ENCODE results near the gene RAD23A.
"Not testable (repeated sequence)": the region's sequence is repeated elsewhere in the genome, so short reads cannot be mapped to it uniquely, and the experiment has no call there.

RAD23A gene

DNA sequence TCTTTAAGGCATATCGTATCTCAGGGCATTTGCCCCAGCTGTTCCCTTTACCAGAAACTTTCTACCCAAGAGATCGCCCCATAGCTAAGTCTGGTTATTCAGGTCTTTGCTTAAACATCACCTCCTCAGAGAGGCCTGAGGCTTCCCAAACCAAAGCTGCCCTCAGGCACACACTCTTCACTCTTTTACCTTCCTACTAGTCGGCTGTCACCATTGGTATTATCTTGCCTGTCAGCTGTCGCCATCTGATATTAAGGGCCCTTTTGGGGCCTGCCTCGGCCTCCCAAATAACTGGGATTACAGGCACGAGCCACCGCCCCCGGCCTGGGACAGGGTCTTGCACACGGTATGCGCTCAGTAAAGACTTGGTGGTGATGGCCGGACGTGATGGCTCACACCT lies 10.3 kb downstream of the RAD23A start:
- no peak for DNase-seq

DNA sequence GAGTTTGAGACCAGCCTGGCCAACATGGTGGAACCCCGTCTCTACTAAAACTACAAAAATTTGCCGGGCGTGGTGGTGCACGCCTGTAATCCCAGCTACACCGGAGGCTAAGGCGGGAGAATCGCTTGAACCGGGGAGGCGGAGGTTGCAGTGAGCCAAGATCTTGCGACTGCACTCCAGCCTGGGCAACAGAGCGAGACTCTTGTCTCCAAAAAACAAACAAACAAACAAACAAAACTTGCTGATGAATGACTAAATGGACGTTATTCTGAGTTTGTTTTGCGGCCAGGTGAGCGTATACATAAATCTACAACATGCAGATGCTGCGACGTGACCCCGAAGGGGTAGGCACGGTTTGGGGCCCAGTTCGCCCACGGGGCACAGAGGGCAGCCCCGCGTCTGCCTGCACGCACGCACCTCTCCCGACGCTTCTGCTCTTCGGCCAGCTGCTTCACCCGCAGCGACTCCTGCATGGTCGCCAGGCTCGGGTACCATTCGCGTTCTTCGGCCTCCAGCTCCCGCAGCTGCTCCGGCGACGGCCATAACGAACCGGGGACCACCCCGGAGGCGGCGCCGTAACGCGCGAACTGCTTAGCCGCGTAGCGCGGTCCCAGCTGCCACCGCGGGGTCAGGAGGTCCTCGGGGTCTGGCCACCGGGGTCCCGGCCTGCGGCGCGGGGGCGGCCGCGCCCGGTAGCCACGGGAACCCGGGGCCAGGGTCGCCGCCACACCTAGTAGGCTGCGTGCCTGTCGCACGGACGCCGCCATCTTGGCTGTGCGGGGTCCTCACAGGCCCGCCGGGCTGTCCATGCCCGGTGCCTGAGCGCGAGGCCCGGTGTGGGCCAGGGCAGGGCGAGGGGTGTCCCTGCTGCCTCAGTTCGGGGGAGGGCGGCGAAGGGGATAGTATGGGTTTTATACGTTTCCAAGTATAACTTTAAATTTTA lies 11.1 kb downstream of the RAD23A start, which contains the start of gene GADD45GIP1:
GADD45GIP1 (minus strand) TSS at position 778 of the 943 bp plus-strand sequence; CDS start at position 767, 11 bp downstream.
- DNase-seq: peak; percentile 77

DNA sequence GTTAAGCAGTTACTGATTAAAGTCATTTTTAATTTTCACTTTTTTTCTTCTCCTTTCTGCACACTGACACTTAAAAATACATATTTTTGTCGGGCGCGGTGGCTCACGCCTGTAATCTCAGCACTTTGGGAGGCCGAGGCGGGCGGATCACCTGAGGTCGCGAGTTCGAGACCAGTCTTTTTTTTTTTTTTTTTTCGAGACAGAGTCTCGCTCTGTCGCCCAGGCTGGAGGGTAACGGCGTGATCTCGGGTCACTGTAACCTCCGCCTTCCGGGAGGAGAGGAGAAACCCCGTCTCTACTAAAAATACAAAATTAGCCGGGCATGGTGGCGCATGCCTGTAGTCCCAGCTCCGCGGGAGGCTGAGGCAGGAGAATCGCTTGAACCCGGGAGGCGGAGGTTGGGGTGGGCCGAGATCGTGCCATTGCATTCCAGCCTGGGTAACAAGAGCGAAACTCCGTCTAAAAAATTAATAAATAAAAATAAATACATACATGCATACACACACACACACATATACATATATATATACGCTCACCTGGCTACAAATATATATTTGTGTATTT lies 11.8 kb downstream of the RAD23A start:
- not testable (repeated sequence) for DNase-seq

DNA sequence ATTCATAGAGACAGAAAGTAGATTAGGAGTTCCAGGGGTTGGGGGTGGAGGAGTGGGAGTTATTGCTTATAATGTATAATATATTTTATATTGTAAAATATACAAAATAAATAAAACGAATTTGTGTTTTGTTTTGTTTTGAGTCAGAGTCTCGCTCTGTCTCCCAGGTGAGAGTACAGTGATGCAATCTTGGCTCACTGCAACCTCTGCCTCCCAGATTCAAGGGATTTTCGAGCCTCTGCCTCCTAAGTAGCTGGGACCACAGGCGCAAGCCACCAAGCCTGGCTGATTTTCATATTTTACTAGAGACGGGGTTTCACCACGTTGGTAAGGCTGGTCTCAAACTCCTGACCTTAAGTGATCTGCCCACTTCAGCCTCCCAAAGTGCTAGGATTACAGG lies 13.8 kb downstream of the RAD23A start:
- no peak for DNase-seq

DNA sequence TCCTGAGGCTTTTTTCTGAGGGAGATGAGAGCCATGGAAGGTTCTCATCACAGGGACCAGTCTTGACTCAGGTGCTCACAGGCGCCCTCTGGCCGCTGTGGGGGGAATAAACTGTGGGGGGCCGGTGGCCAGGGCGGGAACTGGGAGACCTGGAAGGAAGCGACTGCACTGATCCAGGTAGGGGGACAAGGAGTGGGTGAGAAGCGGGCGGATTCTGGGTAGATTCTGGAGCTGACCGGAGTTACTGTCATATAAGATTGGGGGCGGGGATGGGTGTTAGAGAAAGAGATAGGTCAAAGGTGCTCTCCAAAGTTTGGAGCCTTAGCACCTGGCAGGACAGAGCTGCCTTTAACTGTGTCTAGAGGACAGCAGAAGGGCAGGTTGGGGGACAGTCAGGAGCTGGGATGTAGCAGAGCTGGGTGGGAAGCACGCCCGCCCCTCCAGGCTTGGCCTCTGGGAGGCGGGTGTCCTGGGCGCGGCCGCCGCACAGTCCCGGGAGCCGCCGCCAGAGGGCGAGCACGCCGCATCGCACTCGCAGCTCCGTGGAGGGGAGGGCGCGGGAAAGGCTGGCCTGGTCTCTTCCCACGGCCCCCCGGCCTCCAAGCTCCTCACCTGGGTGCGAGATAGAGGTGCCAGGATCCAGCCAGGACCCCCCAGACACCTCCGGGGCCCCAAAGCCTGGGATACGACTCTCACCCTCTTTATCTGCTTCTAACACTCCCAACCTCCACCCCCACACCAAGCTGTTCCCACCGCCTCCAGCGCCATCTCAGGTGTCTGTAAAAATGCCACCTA lies 19.6 kb downstream of the RAD23A start:
- peak; percentile 86 for DNase-seq

DNA sequence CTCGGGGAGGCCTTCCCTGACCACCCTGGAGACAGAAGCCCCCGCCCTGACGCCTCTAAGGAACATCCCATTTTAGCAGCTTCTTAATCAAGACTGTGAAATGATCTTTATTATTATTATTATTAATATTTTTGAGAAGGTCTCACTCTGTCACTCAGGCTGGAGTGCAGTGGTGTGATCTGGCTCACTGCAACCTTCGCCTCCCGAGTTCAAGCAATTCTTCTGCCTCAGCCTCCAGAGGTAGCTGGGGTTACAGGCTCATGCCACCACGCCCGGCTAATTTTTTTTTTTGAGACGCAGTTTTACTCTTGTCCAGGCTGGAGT lies 20.1 kb downstream of the RAD23A start:
- no peak for DNase-seq

DNA sequence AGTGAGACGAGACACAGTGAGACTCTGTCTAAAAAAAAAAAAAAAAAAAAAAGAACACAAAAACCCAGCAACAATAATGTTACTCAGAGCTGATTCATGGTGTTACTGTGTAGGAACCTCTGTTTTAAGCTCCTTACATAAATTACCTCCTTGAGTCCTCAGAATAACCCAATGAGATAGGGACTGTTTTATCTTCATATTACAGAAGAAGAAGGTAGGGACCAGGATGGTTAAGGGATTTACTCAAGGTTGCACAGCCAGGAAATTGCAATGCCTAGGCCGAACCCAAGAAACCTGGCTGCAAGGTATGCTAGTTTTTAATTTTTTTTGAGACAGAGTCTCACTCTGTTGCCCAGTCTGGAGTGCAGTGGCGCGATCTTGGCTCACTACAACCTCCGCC lies 22.2 kb downstream of the RAD23A start:
- DNase-seq: no peak

DNA sequence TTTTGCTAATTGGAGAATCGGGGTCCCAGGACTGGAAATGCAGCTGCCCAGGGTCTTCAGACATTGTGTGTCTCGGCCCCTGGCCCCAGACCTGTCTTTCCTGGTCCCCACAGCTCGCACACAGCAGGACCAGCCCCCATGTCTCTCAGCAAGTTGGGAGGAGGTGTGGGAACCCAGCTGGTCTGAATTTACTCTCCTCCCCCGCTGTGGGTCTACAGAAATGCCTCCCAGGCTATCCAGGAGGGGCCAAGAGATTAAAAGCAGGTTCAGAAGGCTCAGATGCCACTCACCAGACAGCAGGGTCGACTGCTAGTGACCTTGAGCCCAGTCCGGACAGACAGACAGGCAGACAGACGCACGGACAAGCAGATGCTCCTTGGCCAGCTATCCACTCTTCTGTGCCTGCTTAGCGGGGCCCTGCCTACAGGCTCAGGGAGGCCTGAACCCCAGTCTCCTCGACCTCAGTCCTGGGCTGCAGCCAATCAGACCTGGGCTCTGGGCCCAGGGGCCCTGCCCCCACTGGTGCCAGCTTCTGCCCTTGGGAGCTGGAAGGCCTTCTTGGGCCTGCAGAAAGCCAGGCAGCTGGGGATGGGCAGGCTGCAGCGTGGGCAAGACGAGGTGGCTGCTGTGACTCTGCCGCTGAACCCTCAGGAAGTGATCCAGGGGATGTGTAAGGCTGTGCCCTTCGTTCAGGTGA lies 23.8 kb downstream of the RAD23A start, which contains the start of gene DAND5:
DAND5 (plus strand) TSS at position 285 of the 697 bp plus-strand sequence; CDS start at position 370, 85 bp downstream.
- peak; percentile 36 for DNase-seq

DNA sequence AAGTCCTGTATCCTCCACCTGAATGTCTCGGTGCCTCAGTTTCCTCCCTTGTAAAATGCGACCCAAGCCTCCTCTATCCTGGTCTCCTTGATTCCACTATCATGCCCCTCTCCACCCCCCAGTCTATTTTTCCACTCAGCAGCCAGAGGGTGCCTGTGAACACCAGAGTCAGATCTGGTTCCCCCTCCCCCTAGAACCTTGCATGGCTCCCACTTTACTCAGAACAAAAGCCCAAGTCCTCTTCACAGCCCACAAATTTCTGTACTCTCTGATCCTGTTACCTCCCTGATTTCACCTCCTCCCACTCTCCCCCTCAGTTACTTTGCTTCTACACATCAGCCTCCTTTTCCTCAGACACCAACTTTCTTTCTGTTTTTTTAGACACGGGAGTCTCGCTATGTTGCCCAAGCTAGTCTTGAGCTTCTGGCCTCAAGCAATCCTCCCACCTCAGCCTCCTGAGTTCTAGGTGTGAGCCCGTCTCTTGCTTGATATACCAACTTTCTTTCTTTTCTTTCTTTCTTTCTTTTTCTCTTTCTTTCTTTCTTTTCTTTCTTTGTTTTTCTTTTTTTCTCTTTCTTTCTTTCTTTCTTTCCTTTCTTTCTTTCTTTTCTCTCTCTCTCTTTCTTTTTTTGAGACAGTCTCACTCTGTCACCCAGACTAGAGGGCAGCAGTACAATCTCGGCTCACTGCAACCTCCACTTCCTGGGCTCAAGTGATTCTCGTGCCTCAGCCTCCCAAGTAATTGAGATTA lies 24.6 kb downstream of the RAD23A start:
- DNase-seq: no peak

DNA sequence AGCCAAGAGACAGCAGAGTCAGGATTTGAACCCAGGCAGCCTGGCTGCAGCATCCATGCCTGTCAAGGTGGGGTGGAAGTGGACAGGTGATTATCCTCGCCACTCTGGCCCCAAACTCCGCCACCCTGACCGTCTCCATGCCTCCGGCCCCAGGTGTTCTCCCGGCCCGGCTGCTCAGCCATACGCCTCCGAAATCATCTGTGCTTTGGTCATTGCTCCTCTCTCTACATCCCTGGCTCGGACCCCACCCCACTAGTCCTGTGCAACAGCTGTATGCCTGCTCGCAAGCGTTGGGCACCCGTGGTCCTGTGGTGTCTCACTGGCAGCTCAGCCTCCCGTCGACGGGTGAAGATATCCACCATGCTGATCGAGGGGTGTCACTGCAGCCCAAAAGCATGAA lies 27.6 kb downstream of the RAD23A start:
- no peak for DNase-seq

DNA sequence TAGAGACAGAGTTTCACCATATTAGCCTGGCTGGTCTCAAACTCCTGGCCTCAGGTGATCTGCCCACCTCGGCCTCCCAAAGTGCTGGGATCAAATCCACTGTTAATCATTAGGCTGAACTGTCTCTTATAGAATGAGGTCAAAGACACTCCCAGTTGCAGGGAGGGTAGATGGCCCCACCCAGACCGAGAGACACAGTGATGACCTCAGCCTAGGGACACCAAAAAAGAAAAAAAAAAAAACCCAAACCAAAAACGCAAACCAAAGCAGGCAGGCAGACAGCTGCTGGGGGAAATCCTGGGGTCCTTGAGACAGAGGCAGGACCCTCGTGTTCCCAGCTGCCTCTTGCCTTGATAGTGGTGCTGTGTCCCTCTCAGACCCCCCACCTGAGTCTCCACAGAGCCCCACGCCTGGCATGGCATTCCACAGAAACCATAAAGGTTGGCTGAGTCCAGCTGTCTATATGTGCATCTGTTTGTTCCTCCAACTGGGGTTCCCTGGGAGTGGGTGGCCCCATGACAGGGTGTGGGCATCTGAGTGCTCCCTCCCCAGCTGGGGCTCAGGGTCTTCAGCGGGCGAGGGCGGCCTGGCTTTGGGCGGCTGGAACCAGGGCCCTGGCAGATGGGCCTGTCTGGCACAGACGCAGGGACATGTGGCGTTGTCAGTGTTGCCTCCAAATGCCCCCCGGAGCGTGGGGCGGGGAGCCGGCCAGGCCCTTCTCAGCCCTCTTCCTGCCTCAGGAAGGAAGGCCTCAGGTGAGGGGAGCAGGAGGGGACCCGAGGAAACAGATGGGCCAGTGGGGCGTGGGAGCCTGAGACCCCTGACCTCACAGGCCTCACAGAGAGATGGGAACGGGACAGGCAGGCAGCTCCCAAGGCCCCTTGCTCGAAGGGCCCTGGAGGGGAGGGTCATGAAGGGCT lies 28.9 kb downstream of the RAD23A start:
- DNase-seq: peak; percentile 84

DNA sequence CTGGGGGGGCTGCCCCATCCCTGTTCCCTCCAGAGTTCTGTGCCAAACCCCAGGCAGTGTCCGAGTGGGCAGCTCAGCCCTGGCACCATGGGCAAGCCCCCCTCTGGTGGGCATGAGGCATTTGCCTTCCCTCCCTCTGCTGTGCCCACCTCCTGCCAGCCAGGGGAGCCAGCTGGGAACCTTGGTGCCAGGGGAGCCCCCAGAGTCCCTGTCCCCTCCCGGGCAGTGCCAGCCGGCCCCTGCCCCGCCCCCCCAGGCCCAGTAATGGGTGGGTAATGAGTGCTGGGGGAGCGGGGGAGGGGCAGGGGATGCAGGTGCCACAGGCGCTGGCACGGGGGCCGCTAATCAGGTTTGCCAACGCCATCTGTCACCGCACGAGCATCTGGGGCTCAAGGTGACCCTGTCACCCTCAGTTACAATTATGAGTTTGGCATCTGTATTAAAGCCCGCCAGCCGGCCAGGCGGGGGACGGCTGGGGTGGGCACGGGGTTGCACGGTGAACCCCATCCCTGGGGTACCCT lies 29.6 kb downstream of the RAD23A start:
- DNase-seq: peak; percentile 90

DNA sequence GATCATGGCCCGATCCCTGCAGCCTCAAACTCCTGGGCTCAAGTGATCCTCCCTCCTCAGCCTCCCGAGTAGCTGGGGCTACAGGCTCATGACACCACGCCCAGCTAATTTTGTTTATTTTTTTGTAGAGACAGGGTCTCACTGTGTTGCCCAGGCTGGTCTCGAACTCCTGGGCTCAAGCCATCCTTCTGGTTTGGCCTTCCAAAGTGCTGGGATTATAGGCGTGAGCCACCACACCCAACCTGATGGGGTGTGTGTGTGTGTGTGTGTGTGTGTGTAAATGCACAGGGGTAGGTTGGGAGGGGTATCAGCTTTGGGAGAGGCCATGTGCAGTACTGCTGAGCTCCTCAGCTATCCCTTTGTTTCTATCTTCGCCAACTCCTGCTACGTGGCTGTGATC lies 30.4 kb downstream of the RAD23A start:
- DNase-seq: not testable (repeated sequence)

DNA sequence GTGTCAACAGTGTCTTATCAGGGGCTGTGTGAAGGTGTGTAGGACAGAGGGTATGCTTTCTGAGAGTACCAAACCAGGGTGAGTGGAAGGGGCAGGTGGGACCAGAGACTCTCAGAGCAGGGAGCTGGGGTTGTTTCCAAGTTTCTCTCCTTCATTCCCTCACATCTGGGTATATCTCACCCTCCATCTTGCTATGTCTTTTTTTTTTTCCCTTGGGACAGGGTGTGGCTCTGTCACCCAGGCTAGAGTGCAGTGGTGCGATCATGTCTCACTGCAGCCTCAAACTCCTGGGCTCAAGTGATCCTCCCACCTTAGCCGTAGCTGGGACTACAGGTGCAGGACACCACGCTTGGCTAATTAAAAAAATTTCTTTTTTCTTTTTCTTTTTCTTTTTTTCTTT lies 34.3 kb downstream of the RAD23A start:
- peak; percentile 13 for DNase-seq

DNA sequence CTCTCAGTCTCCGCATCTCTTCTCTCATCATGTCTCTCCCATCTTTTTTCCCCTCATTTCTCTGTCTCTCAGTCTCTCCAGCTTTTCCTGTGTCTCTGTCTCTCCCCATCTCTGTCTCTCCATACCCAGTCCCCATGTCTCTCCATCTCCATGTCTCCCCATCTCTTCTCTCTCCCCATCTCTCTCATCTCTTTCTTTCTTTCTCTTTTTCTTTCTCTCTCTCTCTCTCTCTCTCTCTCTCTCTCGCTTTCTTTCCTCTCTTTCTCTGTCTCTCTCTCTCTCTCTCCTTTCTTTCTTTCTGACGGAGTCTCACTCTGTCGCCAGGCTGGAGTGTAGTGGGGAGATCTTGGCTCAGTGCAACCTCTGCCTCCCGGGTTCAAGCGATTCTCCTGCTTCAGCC lies 37.0 kb downstream of the RAD23A start:
- no peak for DNase-seq

DNA sequence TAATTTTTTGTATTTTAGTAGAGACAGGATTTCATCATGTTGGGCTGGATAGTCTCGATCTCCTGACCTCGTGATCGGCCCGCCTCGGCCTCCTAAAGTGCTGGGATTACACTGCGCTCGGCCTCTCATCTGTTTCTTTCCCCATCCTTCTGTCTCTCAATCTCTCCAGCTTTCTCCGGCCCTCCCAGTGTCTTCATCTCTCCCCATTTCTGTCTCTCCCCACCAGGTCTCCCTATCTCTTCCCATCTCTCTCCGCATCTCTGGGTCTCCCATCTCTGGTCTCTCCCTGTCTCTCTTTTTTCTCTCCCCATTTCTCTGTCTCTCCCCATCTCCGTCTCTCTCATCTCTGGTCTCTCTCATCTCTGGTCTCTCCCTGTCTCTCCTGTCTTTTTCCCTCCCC lies 37.4 kb downstream of the RAD23A start:
- peak; percentile 42 for DNase-seq

DNA sequence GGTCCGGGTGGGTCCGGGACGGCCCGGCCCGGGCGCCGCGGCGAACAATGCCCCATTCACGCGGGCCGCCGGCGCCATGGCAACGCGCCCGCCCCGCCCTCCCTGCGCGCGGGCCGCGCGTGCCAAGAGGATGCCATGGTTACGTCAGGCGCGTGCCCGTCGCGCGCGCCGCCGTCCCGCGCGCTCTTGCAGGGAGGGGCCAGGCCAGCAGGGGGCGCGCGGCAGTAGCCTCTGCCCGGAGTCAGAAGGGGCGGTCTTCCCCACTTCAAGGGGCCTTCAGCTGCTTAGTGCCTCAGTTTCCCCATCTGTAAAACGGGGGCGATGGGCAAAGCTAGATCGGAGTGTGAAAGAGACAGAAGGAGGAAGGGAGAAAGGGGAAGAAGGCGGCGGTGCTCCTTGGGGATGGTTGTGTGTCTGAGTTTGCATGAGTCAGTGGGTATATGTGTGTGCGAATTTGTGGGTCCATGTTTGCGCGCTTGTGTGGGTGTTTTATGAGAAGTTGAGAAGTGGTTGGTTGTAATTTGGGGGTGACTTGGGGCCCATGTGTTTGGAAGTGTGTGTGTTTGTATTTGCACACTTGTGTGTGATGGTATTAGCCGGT lies 38.0 kb downstream of the RAD23A start:
- peak; percentile 75 for DNase-seq

DNA sequence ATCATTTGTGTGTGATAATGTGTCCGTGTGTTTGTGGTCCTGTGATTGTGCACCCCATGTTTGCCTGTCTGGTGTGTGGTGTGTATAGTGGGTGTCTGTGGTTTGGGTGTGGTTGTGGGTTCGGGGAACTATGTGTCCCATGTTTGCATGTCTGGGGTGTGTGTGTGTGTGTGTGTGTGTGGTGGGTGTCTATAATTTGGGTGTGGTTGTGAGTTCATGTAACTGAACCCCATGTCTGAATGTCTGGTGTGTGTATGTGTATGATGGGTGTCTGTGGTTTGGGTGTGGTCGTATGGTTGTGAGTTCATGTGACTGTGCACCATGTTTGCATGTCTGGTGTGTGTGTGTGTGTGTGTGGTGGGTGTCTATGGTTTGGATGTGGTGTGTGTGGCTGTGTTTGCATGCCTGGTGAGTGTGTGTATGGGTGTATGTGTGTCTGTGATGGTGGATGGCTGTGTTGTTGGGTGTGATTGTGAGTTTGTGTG lies 38.5 kb downstream of the RAD23A start:
- DNase-seq: peak; percentile 53

DNA sequence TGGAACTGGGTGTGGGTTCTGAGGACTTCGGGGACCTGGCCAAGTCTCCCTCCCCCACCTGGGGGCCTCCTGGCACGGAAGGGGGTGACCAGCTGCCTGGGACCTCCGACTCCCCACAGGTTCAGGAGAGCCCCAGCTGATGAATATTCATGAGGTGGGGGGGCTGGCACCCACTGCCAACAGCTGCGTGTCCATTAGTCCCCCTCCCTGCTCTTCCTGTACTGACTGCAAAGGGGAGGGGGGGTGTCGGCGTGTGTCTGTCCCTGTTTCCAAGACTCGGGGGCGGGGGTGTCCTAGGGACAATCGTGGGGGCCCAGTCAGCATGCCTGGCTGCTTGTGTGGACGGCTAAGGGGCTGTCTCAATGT lies 39.0 kb downstream of the RAD23A start:
- DNase-seq: peak; percentile 53
